H9 (cell line): ENCODE results near the gene LHX1. TPM values are rescaled to one million over a fixed set of nuclear protein-coding genes. Genes with fewer than 3 reads are reported as not detected.

ENCODE experiments used
- DNase-seq: peaks from one replicate; pipeline ENCODE4 v3.0.0-alpha.2; 2017
- H2AFZ ChIP-seq: one replicate; pipeline ENCODE4 v1.6.1; 2013; ENCODE audit warnings: mild to moderate bottlenecking, low read length, control low read depth, moderate library complexity
- H2AK5ac ChIP-seq: 2 replicates; pipeline ENCODE4 v1.6.1; 2013; ENCODE audit warnings: low read length, control low read depth, mixed read lengths; ENCODE audit not compliant: insufficient read length
- H2BK120ac ChIP-seq: one replicate; pipeline ENCODE4 v1.6.1; 2013; ENCODE audit warnings: low read depth, mild to moderate bottlenecking, low read length, control low read depth, inconsistent platforms; ENCODE audit not compliant: poor library complexity, severe bottlenecking
- H2BK12ac ChIP-seq: 2 replicates; pipeline ENCODE4 v1.6.1; 2013; ENCODE audit warnings: low read length, control low read depth, mixed read lengths, low read depth; ENCODE audit not compliant: insufficient read length
- H2BK15ac ChIP-seq: 2 replicates; pipeline ENCODE4 v1.6.1; 2013; ENCODE audit warnings: low read depth, low read length, control low read depth
- H2BK20ac ChIP-seq: one replicate; pipeline ENCODE4 v1.6.1; 2013; ENCODE audit warnings: low read depth, mild to moderate bottlenecking, low read length, control low read depth, inconsistent platforms; ENCODE audit not compliant: poor library complexity, severe bottlenecking
- H2BK5ac ChIP-seq: 2 replicates; pipeline ENCODE4 v1.6.1; 2013; ENCODE audit warnings: low read length, control low read depth, mixed read lengths; ENCODE audit not compliant: insufficient read length
- H3K14ac ChIP-seq: 2 replicates; pipeline ENCODE4 v1.6.1; 2013; ENCODE audit warnings: low read length, control low read depth; ENCODE audit not compliant: insufficient read depth
- H3K18ac ChIP-seq: 2 replicates; pipeline ENCODE4 v1.6.1; 2013; ENCODE audit warnings: low read depth, mild to moderate bottlenecking, mixed read lengths, low read length, control low read depth; ENCODE audit not compliant: insufficient read length
- H3K23ac ChIP-seq: 2 replicates; pipeline ENCODE4 v1.6.1; 2013; ENCODE audit warnings: low read length, control low read depth, mixed read lengths, low read depth; ENCODE audit not compliant: insufficient read length
- H3K23me2 ChIP-seq: 2 replicates; pipeline ENCODE4 v1.6.1; 2013; ENCODE audit warnings: low read depth, mild to moderate bottlenecking, mixed read lengths, low read length, control low read depth; ENCODE audit not compliant: insufficient read length, poor library complexity, severe bottlenecking
- H3K27ac ChIP-seq: 2 replicates; pipeline ENCODE4 v1.5.1; 2013; ENCODE audit warnings: low read length, control low read depth, mixed read lengths, low read depth; ENCODE audit not compliant: insufficient read length
- H3K27me3 ChIP-seq: 2 replicates; pipeline ENCODE4 v1.6.1; 2013; ENCODE audit warnings: low read length, control low read depth, inconsistent platforms; ENCODE audit not compliant: insufficient read depth
- H3K4ac ChIP-seq: 2 replicates; pipeline ENCODE4 v1.6.1; 2013; ENCODE audit warnings: low read depth, mild to moderate bottlenecking, control low read depth, inconsistent platforms, low read length, moderate library complexity
- H3K4me1 ChIP-seq: 2 replicates; pipeline ENCODE4 v1.6.1; 2013; ENCODE audit warnings: low read length, control low read depth, inconsistent platforms; ENCODE audit not compliant: insufficient read depth
- H3K4me2 ChIP-seq: 2 replicates; pipeline ENCODE4 v1.6.1; 2013; ENCODE audit warnings: low read length, control low read depth, mixed read lengths; ENCODE audit not compliant: insufficient read length, insufficient read depth
- H3K56ac ChIP-seq: 2 replicates; pipeline ENCODE4 v1.6.1; 2013; ENCODE audit warnings: low read depth, mild to moderate bottlenecking, mixed read lengths, low read length, control low read depth; ENCODE audit not compliant: insufficient read length
- H3K79me1 ChIP-seq: 2 replicates; pipeline ENCODE4 v1.6.1; 2013; ENCODE audit warnings: low read depth, mild to moderate bottlenecking, moderate library complexity, low read length, control low read depth, inconsistent platforms; ENCODE audit not compliant: insufficient read depth, poor library complexity, severe bottlenecking
- H3K79me2 ChIP-seq: 2 replicates; pipeline ENCODE4 v1.6.1; 2013; ENCODE audit warnings: low read length, control low read depth, inconsistent platforms; ENCODE audit not compliant: insufficient read depth
- H3K9ac ChIP-seq: 2 replicates; pipeline ENCODE4 v1.6.1; 2013; ENCODE audit warnings: low read length, control low read depth, mixed read lengths; ENCODE audit not compliant: insufficient read length; ENCODE audit errors: extremely low read depth
- H3K9me3 ChIP-seq: one replicate; pipeline ENCODE4 v1.6.1; 2013; ENCODE audit warnings: low read depth, low read length, inconsistent platforms; ENCODE audit not compliant: control insufficient read depth
- H3T11ph ChIP-seq: one replicate; pipeline ENCODE4 v1.6.1; 2013; ENCODE audit warnings: mild to moderate bottlenecking, low read length, control low read depth, inconsistent platforms
- H4K20me1 ChIP-seq: one replicate; pipeline ENCODE4 v1.6.1; 2013; ENCODE audit not compliant: control insufficient read depth, insufficient read length, insufficient read depth
- H4K5ac ChIP-seq: 2 replicates; pipeline ENCODE4 v1.6.1; 2013; ENCODE audit warnings: low read depth, mild to moderate bottlenecking, mixed read lengths, low read length, control low read depth; ENCODE audit not compliant: insufficient read length
- H4K8ac ChIP-seq: replicated peaks from 2 replicates; pipeline ENCODE4 v1.6.1; 2013; ENCODE audit warnings: low read length, control low read depth, mixed read lengths, low read depth; ENCODE audit not compliant: insufficient read length
- H4K91ac ChIP-seq: 2 replicates; pipeline ENCODE4 v1.6.1; 2013; ENCODE audit warnings: low read depth, mild to moderate bottlenecking, moderate library complexity, mixed read lengths, low read length, control low read depth; ENCODE audit not compliant: insufficient read length
- H3K27ac Mint-ChIP-seq, 3 experiments: 2 replicates in 2 of 3; 3 replicates in 1 of 3; pipeline ENCODE4 v1.8.0; 2020 to 2021; ENCODE audit warnings: mixed read lengths in 3 of 3, mild to moderate bottlenecking in 1 of 3, moderate library complexity in 1 of 3
- H3K27me3 Mint-ChIP-seq: 2 replicates; pipeline ENCODE4 v1.8.0; 2021; ENCODE audit warnings: low read depth, mild to moderate bottlenecking, moderate library complexity, mixed read lengths
- H3K36me3 Mint-ChIP-seq, 3 experiments: 2 replicates in 2 of 3; 3 replicates in 1 of 3; pipeline ENCODE4 v1.8.0; 2020 to 2021; ENCODE audit warnings: low read depth in 3 of 3, mixed read lengths in 3 of 3; ENCODE audit not compliant: insufficient read depth in 1 of 3
- H3K4me1 Mint-ChIP-seq, 2 experiments: 2 replicates each; pipeline ENCODE4 v1.8.0; 2020; ENCODE audit warnings: mixed read lengths in 2 of 2
- H3K4me3 Mint-ChIP-seq, 2 experiments: 2 replicates in 1 of 2; 3 replicates in 1 of 2; pipeline ENCODE4 v1.8.0; 2020 to 2021; ENCODE audit warnings: mild to moderate bottlenecking in 2 of 2, mixed read lengths in 2 of 2, moderate library complexity in 1 of 2
- H3K9me3 Mint-ChIP-seq, 2 experiments: 2 replicates in 1 of 2; 3 replicates in 1 of 2; pipeline ENCODE4 v1.8.0; 2020; ENCODE audit warnings: mild to moderate bottlenecking in 2 of 2, mixed read lengths in 2 of 2, moderate library complexity in 1 of 2
- CTCF ChIP-seq: fragments of 200-600 bp; sonication (generic); conservative IDR thresholded peaks from 3 replicates; pipeline ENCODE4 v1.8.0; 2021; ENCODE audit warnings: antibody characterized with exemption, mild to moderate bottlenecking
- WGBS: extraction: QIAGEN DNeasy Blood & Tissue Kit; methylation state at CpG from one replicate; pipeline ENCODE4 v1.1.7; 2013; ENCODE audit warnings: missing lambda C conversion rate, low lambda C conversion rate, mixed read lengths; ENCODE audit not compliant: insufficient read length; ENCODE audit errors: extremely low coverage; 5-methylcytosine and 5-hydroxymethylcytosine counted together
- total RNA-seq: library from RNA; stranded (reverse); gene quantifications from 2 replicates; pipeline ENCODE4 v1.2.1, GENCODE V29; 2021

Gene LHX1
- total RNA-seq, 1 experiment from 2014 or later: 0.22 TPM

DNA sequence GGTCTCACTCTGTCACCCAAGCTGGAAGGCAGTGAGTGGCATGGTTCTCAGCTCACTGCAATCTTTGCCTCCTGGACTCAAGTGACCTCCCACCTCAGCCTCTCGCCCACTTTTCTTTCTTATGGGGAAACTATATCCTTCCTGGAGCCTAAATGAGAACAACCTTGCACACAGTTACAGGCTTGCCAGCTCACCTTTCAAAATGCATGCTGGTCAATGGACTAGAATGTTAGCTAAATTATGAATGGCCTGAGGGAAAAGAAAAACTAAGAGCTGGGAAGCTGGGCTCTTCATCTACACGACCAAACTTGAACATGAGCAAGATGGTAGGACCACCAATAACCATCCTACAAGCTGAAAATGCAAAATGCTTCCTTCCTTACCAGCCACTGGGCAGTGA lies 10.6 kb upstream of the LHX1 start:
- Histone ChIP-seq H2AFZ (no peak overlapping the region), H2BK120ac (no peak overlapping the region), H3K18ac (no peak overlapping the region), H3K14ac (no peak overlapping the region), H4K5ac (no peak overlapping the region), H3K9ac (no peak overlapping the region), H3K27me3 (peaks cover 27% of the 10 kb centered on the region), H3K56ac (no peak overlapping the region), H3K79me1 (no peaks in the 10 kb centered on the region), H3K4me2 (no peak overlapping the region), H2BK5ac (no peak overlapping the region), H3K23ac (no peak overlapping the region), H4K20me1 (no peaks in the 10 kb centered on the region), H4K91ac (no peak overlapping the region), H3K27ac (no peak overlapping the region), H3K9me3 (no peaks in the 10 kb centered on the region), H2BK20ac (no peak overlapping the region), H2BK12ac (no peak overlapping the region), H3K79me2 (no peaks in the 10 kb centered on the region), H2BK15ac (no peak overlapping the region), H3K23me2 (no peaks in the 10 kb centered on the region), H3K4me1 (peaks cover 7% of the 10 kb centered on the region; the same call in 1 of the 2 replicates), H3K4ac (no peak overlapping the region), H3T11ph (no peak overlapping the region), H4K8ac (no peak overlapping the region), H2AK5ac (no peak overlapping the region)
- Mint-ChIP-seq H3K9me3 (peaks cover 0 to 5% of the 10 kb centered on the region in 2 experiments; a peak in 2 of 5 replicates), H3K27me3 (peaks cover 77% of the 10 kb centered on the region), H3K4me1 (peaks cover 40 to 68% of the 10 kb centered on the region in 2 experiments), H3K4me3 (no peak overlapping the region), H3K36me3 (no peaks in the 10 kb centered on the region), H3K27ac (no peak overlapping the region)
- no CpG with 5 or more reads among the region's 2 CpGs for WGBS
- no peak for TF ChIP-seq CTCF
- DNase-seq: no peak
